Stomach (tissue), 9 donors: Measurements from ENCODE around the gene THADA. TPM values are rescaled to one million over a fixed set of nuclear protein-coding genes. Genes with fewer than 3 reads are reported as not detected.
"Not testable (repeated sequence)": the region's sequence is repeated elsewhere in the genome, so short reads cannot be mapped to it uniquely, and the experiment has no call there.

Experiments used
- DNase-seq, 2 donors: peaks; one replicate each; pipeline versions ENCODE4 v3.0.0 to v3.0.0-alpha.2; 2013 to 2019
- H3K27ac ChIP-seq, 5 donors: fragments of 200-600 bp in 4 of 5; sonication (generic) in 4 of 5; one replicate each; pipeline ENCODE4 v1.5.1; 2013 to 2019; ENCODE audit warnings: mild to moderate bottlenecking in 1 of 5, moderate library complexity in 1 of 5
- H3K27me3 ChIP-seq, 3 donors: fragments of 200-600 bp; sonication (generic); one replicate each; pipeline ENCODE4 v1.5.1; 2017 to 2019; ENCODE audit warnings: mixed run types in 1 of 3
- H3K36me3 ChIP-seq, 4 donors: fragments of 200-600 bp; sonication (generic); 1 replicate in 3 of 4; 2 replicates in 1 of 4; pipeline ENCODE4 v1.5.1; 2016 to 2019
- H3K4me1 ChIP-seq, 4 donors: fragments of 200-600 bp; sonication (generic); one replicate each; pipeline ENCODE4 v1.5.1; 2016 to 2019
- H3K4me3 ChIP-seq, 4 donors: fragments of 200-600 bp; sonication (generic) in 3 of 4; one replicate each; pipeline ENCODE4 v1.5.1; 2016 to 2019; ENCODE audit warnings: mild to moderate bottlenecking in 1 of 4
- H3K9me3 ChIP-seq, 4 donors: fragments of 200-600 bp; sonication (generic); one replicate each; pipeline ENCODE4 v1.5.1; 2016 to 2019
- EP300 ChIP-seq: sonication (generic); formaldehyde crosslinking; IDR thresholded peaks from one replicate; pipeline ENCODE4 v1.6.1; 2017; ENCODE audit warnings: antibody characterized with exemption
- POLR2A ChIP-seq, 4 donors: fragments of 450-650 bp; IDR thresholded peaks; one replicate each; pipeline ENCODE4 v1.6.1; 2016; ENCODE audit warnings: antibody characterized with exemption in 4 of 4, control low read depth in 2 of 4, mild to moderate bottlenecking in 1 of 4, moderate library complexity in 1 of 4
- POLR2AphosphoS5 ChIP-seq, 3 donors: sonication (generic); formaldehyde crosslinking; IDR thresholded peaks; one replicate each; pipeline ENCODE4 v1.6.1; 2016; ENCODE audit warnings: antibody characterized with exemption in 3 of 3
- WGBS, 5 donors: extraction: QIAGEN DNeasy Blood & Tissue Kit in 3 of 5; methylation state at CpG; one replicate each; pipeline versions ENCODE4 v1.1.5 to v1.1.7; 2013 to 2018; 5-methylcytosine and 5-hydroxymethylcytosine counted together
- intact Hi-C: fragments of 100-400 bp; cut with DNase I; formaldehyde crosslinking; loops from one replicate; pipeline ENCODE4 v1.15.1; 2023; ENCODE audit warnings: low total_unique reads
- polyA plus RNA-seq, 3 donors: library from polyadenylated mRNA; stranded (reverse); fragments of 200-250 nt; gene quantifications; one replicate each; pipeline ENCODE4 v1.2.3, GENCODE V29; 2013
- total RNA-seq, 5 donors: library from RNA; depleted of rRNA; stranded (reverse); fragments of >200 nt; gene quantifications; one replicate each; pipeline versions ENCODE4 v1.1.0 to v1.2.3, GENCODE V29; 2014 to 2016
- TF ChIP-seq, protein P1 (sequence below), 7 experiments: fragments of 450-650 bp in 4 of 7; fragments of 200-600 bp in 3 of 7; sonication (generic) in 3 of 7; IDR thresholded peaks; one replicate each; pipeline ENCODE4 v1.5.1; 2016 to 2019; ENCODE audit warnings: antibody characterized with exemption in 7 of 7, control low read depth in 2 of 7, mild to moderate bottlenecking in 1 of 7
- donor health status: healthy with polysubstance abuse.
- donor health status: Bipolar disorder and iron deficiency.
- donor health status: healthy.

Gene THADA
- total and polyA plus RNA-seq, 8 donors: 8.0 to 109 (median 31.9) TPM

DNA sequence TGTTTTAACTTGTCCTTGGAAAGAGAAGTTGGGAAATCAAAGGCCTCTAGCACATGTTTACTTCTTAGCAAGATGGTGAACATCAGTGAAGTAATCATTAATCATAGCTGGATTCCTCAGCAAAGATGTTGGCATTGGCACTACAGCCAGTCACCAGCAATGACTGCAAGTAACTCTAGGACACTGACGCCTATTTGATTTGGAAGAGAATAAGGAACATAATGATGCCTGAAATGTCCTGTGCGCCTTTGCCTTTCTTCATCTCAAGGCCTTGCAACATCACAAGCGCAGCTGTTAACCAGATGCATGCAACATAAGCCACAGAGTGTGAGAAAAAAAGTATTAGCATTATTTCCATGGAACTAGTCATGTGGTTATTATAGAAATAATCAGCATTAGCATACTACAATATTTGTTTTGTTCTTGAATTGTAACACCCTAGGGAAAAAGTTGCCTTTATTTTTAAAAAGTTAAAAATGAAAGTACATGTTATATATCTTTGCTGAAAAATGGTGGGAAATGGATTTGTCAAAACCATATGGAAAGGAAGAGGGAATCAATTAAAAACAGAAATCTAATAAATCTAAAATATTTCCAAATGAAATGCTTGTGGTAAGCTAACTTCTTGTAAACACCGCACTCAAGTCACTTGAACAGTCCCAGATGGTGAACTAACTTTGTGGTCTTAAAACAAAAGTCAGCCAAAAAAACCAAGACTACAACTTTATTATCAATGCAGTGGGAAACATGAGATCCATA is 55.6 kb downstream of the THADA start:
- 55 to 76% (median 73%) methylated on average over 4 of the region's 4 CpGs for WGBS, 5 donors
- intact Hi-C loops: no loop called here

DNA sequence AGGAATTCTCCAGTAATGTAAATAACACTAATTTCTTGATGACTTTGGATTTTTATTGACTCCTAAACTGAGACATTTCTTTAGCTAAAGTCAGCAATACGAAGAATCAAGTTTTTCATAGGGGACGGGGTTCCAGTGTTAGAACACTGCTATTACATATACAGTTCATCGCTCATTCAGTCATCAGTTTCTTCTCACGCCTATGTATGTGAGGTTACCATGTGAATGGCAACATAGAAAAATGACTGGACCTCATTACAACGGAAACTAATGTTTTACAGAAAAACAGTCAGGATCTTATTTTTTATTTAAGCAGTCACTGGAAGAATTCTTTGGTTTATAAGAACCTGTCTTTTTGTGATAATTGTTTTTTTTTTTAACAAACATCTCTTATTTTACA is 56.4 kb downstream of the THADA start:
- TF ChIP-seq, protein P1, sequence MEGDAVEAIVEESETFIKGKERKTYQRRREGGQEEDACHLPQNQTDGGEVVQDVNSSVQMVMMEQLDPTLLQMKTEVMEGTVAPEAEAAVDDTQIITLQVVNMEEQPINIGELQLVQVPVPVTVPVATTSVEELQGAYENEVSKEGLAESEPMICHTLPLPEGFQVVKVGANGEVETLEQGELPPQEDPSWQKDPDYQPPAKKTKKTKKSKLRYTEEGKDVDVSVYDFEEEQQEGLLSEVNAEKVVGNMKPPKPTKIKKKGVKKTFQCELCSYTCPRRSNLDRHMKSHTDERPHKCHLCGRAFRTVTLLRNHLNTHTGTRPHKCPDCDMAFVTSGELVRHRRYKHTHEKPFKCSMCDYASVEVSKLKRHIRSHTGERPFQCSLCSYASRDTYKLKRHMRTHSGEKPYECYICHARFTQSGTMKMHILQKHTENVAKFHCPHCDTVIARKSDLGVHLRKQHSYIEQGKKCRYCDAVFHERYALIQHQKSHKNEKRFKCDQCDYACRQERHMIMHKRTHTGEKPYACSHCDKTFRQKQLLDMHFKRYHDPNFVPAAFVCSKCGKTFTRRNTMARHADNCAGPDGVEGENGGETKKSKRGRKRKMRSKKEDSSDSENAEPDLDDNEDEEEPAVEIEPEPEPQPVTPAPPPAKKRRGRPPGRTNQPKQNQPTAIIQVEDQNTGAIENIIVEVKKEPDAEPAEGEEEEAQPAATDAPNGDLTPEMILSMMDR (IDR thresholded peaks at IDR 0.05): no peak
- TF ChIP-seq POLR2A (IDR thresholded peaks at IDR 0.05) (no peak), POLR2AphosphoS5 (IDR thresholded peaks at IDR 0.05) (no peak), EP300 (no peak)
- peaks cover 0 to 30% (median 3%) of the 10 kb centered on the region in 4 donors for H3K36me3 ChIP-seq
- 85 to 95% (median 89%) methylated on average over 5 of the region's 5 CpGs for WGBS, 5 donors
- H3K27ac ChIP-seq: peak overlapping the region in 4 of 5 donors; percentile 21 to 75 (median 59)
- DNase-seq: no peak
- H3K9me3 ChIP-seq: no peaks in the 10 kb centered on the region
- H3K4me1 ChIP-seq: peaks cover 0 to 32% (median 7%) of the 10 kb centered on the region in 4 donors
- intact Hi-C loops: no loop called here
- no peak overlapping the region for H3K4me3 ChIP-seq
- H3K27me3 ChIP-seq: no peaks in the 10 kb centered on the region

More for the DNA sequence above, 55.6 kb downstream of the THADA start:
- H3K36me3 ChIP-seq: peaks cover 0 to 26% (median 3%) of the 10 kb centered on the region in 4 donors
- no peaks in the 10 kb centered on the region for H3K27me3 ChIP-seq
- TF ChIP-seq POLR2AphosphoS5 (IDR thresholded peaks at IDR 0.05) (peak; percentile 79 to 89 (median 85)), EP300 (peak; percentile 81), POLR2A (IDR thresholded peaks at IDR 0.05) (no peak)
- H3K4me3 ChIP-seq: no peak overlapping the region
- H3K4me1 ChIP-seq: peaks cover 0 to 32% (median 7%) of the 10 kb centered on the region in 4 donors
- DNase-seq: peak; percentile 43 to 77
- H3K9me3 ChIP-seq: no peaks in the 10 kb centered on the region
- H3K27ac ChIP-seq: peak overlapping the region in 4 of 5 donors; percentile 15 to 75 (median 52)

DNA sequence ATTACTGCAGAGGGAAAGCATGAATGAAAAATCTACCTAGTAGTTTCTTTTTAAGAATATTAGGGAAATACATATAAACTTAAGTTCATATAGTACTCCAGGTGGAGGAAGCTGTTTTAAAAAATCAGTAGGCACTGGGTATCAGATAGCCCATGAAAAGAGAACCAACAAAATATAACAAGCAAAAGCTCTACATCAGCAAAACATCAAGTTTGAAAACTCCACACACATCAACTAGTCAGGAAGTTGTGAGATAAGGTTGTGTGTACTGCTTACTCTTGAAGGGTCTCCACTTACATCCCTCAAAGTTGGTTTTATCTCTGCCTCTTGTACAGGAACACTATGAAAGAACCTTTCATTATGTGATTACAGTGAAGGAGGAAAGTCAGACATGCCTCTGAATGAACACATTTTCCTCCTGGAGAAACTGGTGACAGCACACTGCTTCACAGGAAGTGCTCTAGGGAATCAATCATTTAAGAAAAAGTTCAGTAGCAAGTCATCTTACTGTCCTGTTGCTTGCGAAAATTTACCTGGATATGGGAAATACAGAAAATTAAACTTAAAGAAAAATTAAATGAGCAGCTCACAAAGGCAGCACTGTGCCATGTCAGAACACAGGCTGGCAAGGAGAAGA is 57.7 kb downstream of the THADA start:
- no peak for TF ChIP-seq EP300
- TF ChIP-seq, protein P1 (IDR thresholded peaks at IDR 0.05): no peak
- TF ChIP-seq POLR2A (IDR thresholded peaks at IDR 0.05): no peak
- 83 to 95% (median 88%) methylated on average over 1 of the region's 1 CpG for WGBS, 5 donors
- intact Hi-C loops: no loop called here
- Histone ChIP-seq H3K4me3 (no peak overlapping the region), H3K36me3 (peaks cover 0 to 38% (median 3%) of the 10 kb centered on the region in 4 donors), H3K27me3 (no peaks in the 10 kb centered on the region), H3K4me1 (peaks cover 0 to 32% (median 7%) of the 10 kb centered on the region in 4 donors), H3K9me3 (no peaks in the 10 kb centered on the region), H3K27ac (peak overlapping the region in 4 of 5 donors; percentile 21 to 75 (median 59))
- no peak for DNase-seq

DNA sequence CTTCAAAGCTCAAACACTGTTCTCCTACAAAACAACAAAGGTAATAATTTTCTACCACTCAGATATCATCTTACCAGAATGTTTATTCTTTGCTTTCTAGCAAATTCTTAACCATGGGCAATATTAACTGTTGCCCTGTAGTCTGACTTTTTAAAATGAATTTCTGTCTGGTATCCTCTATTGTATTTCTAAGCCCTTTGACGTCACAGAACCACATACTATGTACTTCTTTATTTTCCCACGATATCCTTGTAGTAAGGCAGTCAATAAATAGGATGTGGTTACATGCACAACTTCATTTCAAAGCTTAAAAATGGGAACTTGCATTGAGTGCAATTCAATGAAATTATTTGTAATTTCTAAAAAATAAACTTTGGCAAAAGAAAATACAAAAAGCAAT is 58.7 kb downstream of the THADA start:
- Histone ChIP-seq H3K27ac (peak overlapping the region in 1 of 5 donors; percentile 75), H3K9me3 (no peaks in the 10 kb centered on the region), H3K36me3 (peaks cover 0 to 40% (median 3%) of the 10 kb centered on the region in 4 donors), H3K4me1 (peaks cover 0 to 29% (median 7%) of the 10 kb centered on the region in 4 donors), H3K27me3 (no peaks in the 10 kb centered on the region), H3K4me3 (no peak overlapping the region)
- peak in 1 of 2 donors; percentile 34 for DNase-seq
- no peak for TF ChIP-seq POLR2AphosphoS5 (IDR thresholded peaks at IDR 0.05)
- no peak for TF ChIP-seq EP300
- no peak for TF ChIP-seq POLR2A (IDR thresholded peaks at IDR 0.05)
- WGBS, 5 donors: 64 to 80% (median 74%) methylated on average over 2 of the region's 2 CpGs
- intact Hi-C loops: no loop called here

DNA sequence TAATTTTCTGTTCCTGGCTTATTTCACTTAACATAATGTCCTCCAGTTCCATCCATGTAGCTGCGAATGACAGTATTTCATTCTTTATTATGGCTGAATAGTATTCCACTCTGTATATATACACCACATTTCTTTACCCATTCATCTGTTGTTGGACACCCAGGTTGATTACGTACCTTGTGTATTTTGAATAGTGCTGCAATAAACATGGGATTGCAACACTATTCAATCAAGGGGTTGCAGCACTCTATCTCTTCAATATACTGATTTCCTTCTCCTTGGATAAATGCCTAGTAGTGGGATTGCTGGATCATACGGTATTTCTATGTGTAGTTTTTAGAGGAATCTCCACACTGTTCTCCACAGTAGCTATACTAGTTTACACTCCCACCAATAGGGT is 61.3 kb downstream of the THADA start:
- no peaks in the 10 kb centered on the region for H3K27me3 ChIP-seq
- intact Hi-C loops: no loop called here
- 84 to 94% (median 92%) methylated on average over 3 of the region's 3 CpGs for whole genome bisulfite sequencing, 5 donors

DNA sequence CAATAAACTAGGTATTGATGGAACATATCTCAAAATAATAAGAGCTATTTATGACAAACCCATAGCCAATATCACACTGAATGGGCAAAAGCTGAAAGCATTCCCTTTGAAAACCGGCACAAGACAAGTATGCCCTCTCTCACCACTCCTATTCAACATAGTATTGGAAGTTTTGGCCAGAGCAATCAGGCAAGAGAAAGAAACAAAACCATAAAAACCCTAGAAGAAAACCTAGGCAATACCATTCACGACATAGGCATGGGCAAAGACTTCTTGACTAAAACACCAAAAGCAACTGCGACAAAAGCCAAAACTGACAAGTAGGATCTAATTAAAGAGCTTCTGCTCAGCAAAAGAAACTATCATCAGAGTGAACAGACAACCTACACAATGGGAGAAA is 63.3 kb downstream of the THADA start:
- H3K4me3 ChIP-seq, H3K9me3 ChIP-seq, intact Hi-C loops, H3K27ac ChIP-seq, DNase-seq, H3K27me3 ChIP-seq: not testable (repeated sequence)
- WGBS, 5 donors: 97 to 100% (median 98%) methylated on average over 3 of the region's 3 CpGs
- Histone ChIP-seq H3K36me3 (peaks cover 0 to 19% (median 0%) of the 10 kb centered on the region in 4 donors), H3K4me1 (peaks cover 0 to 11% (median 4%) of the 10 kb centered on the region in 4 donors)

More for the DNA sequence above, 61.3 kb downstream of the THADA start:
- Histone ChIP-seq H3K4me3 (no peak overlapping the region), H3K9me3 (no peaks in the 10 kb centered on the region), H3K27ac (no peak overlapping the region), H3K4me1 (peaks cover 0 to 18% (median 5%) of the 10 kb centered on the region in 4 donors), H3K36me3 (peaks cover 0 to 31% (median 0%) of the 10 kb centered on the region in 4 donors)
- TF ChIP-seq, protein P1 (IDR thresholded peaks at IDR 0.05): no peak
- TF ChIP-seq EP300 (no peak), POLR2AphosphoS5 (IDR thresholded peaks at IDR 0.05) (no peak), POLR2A (IDR thresholded peaks at IDR 0.05) (no peak)
- no peak for DNase-seq
